ENCODE results near the gene ZBTB21.

DNA sequence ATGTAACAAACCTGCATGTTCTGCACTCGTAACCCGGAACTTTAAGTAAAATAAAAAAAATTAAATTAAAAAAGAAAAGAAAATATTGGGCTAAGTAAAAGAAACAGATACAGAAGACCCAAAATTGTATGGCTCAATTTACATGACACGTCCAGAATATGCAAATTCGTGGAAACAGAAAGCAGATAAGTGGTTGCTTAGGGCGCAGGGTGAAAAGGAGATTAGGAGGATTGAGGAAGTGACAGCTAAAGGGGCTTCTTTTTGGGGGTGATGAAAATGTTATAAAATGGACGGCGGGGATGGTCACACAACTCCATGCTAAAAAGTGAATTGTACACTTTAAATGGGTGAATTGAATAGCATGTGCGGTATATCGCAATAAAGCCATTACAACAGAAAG, 27.4 kb upstream of the ZBTB21 start:
- no peak for TF ChIP-seq POLR2A (IDR thresholded peaks at IDR 0.05; ENCODE audit: low read depth, low read length)
- TF ChIP-seq, protein P1, sequence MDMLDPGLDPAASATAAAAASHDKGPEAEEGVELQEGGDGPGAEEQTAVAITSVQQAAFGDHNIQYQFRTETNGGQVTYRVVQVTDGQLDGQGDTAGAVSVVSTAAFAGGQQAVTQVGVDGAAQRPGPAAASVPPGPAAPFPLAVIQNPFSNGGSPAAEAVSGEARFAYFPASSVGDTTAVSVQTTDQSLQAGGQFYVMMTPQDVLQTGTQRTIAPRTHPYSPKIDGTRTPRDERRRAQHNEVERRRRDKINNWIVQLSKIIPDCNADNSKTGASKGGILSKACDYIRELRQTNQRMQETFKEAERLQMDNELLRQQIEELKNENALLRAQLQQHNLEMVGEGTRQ (IDR thresholded peaks at IDR 0.05; ENCODE audit: low read depth, low read length) = no peak
- no peak for TF ChIP-seq CTCF (conservative IDR thresholded peaks at IDR 0.05; ENCODE audit: low read depth, low read length)
- TF ChIP-seq NFE2L2 (IDR thresholded peaks at IDR 0.05; ENCODE audit: low read depth, low read length) = no peak
- TF ChIP-seq BHLHE40 (IDR thresholded peaks at IDR 0.05; ENCODE audit: low read depth, low read length) = no peak
- no peak for TF ChIP-seq FOS (IDR thresholded peaks at IDR 0.05; ENCODE audit: low read depth, low read length)
- no peak for TF ChIP-seq MXI1 (IDR thresholded peaks at IDR 0.05; ENCODE audit: borderline replicate concordance, low read depth, low read length)
- no peak for TF ChIP-seq MAFK (IDR thresholded peaks at IDR 0.05; ENCODE audit: low read depth, low read length)
- no peak for TF ChIP-seq RFX5 (IDR thresholded peaks at IDR 0.05; ENCODE audit: low read depth, low read length)
- TF ChIP-seq RCOR1 (IDR thresholded peaks at IDR 0.05; ENCODE audit: insufficient replicate concordance, low read length) = no peak
- TF ChIP-seq RAD21 (IDR thresholded peaks at IDR 0.05; ENCODE audit: low read length) = no peak
- no peak for TF ChIP-seq MAZ (IDR thresholded peaks at IDR 0.05; ENCODE audit: borderline replicate concordance, low read depth, low read length)
- TF ChIP-seq SMC3 (IDR thresholded peaks at IDR 0.05; ENCODE audit: low read depth, low read length) = no peak
- no peak for TF ChIP-seq CEBPB (IDR thresholded peaks at IDR 0.05; ENCODE audit: low read depth, low read length)
